Neural progenitor cell (in vitro differentiated cells): Measurements from ENCODE around the gene GNAZ. TPM values are rescaled to one million over a fixed set of nuclear protein-coding genes. Genes with fewer than 3 reads are reported as not detected.

Experiments used
- DNase-seq: peaks from one replicate; pipeline ENCODE4 v3.0.0-alpha.2; 2016; ENCODE audit warnings: low spot score
- H2AFZ ChIP-seq: fragments of 200-600 bp; sonication (generic); replicated peaks from 2 replicates; pipeline ENCODE4 v1.6.1; 2016; ENCODE audit warnings: antibody characterized with exemption
- H3F3A ChIP-seq: fragments of 200-600 bp; sonication (generic); 2 replicates; pipeline ENCODE4 v1.6.1; 2016; ENCODE audit warnings: antibody characterized with exemption, low read depth
- H3K27ac ChIP-seq: fragments of 200-600 bp; sonication (generic); 2 replicates; pipeline ENCODE4 v1.5.1; 2016; ENCODE audit warnings: mild to moderate bottlenecking
- H3K27me3 ChIP-seq: fragments of 200-600 bp; sonication (generic); 2 replicates; pipeline ENCODE4 v1.6.1; 2016; ENCODE audit warnings: mild to moderate bottlenecking, moderate library complexity
- H3K36me3 ChIP-seq: fragments of 200-600 bp; sonication (generic); 2 replicates; pipeline ENCODE4 v1.5.1; 2016
- H3K4me1 ChIP-seq: fragments of 200-600 bp; sonication (generic); 2 replicates; pipeline ENCODE4 v1.6.1; 2016; ENCODE audit warnings: mixed run types
- H3K4me2 ChIP-seq: fragments of 200-600 bp; sonication (generic); 2 replicates; pipeline ENCODE4 v1.6.1; 2016
- H3K4me3 ChIP-seq: fragments of 200-600 bp; sonication (generic); 2 replicates; pipeline ENCODE4 v1.5.1; 2016
- H3K79me2 ChIP-seq: fragments of 200-600 bp; sonication (generic); 2 replicates; pipeline ENCODE4 v1.6.1; 2016; ENCODE audit warnings: low read depth
- H3K9ac ChIP-seq: fragments of 200-600 bp; sonication (generic); 2 replicates; pipeline ENCODE4 v1.6.1; 2016
- H3K9me3 ChIP-seq: fragments of 200-600 bp; sonication (generic); 2 replicates; pipeline ENCODE4 v1.5.1; 2016; ENCODE audit warnings: low read depth
- H4K20me1 ChIP-seq: fragments of 200-600 bp; sonication (generic); 2 replicates; pipeline ENCODE4 v1.6.1; 2016; ENCODE audit warnings: low read depth
- H3K27ac Mint-ChIP-seq: 3 replicates; pipeline ENCODE4 v1.8.0; 2021; ENCODE audit warnings: mixed read lengths
- H3K27me3 Mint-ChIP-seq: 2 replicates; pipeline ENCODE4 v1.8.0; 2022; ENCODE audit warnings: low read depth, mild to moderate bottlenecking, inconsistent platforms, moderate library complexity, mixed read lengths; ENCODE audit not compliant: insufficient read depth
- H3K36me3 Mint-ChIP-seq: 3 replicates; pipeline ENCODE4 v1.8.0; 2021; ENCODE audit warnings: mixed read lengths
- H3K4me1 Mint-ChIP-seq: 3 replicates; pipeline ENCODE4 v1.8.0; 2021; ENCODE audit warnings: mixed read lengths
- H3K4me3 Mint-ChIP-seq: 3 replicates; pipeline ENCODE4 v1.8.0; 2021; ENCODE audit warnings: mild to moderate bottlenecking, moderate library complexity, mixed read lengths
- H3K9me3 Mint-ChIP-seq: 3 replicates; pipeline ENCODE4 v1.8.0; 2020; ENCODE audit warnings: mixed read lengths
- CTCF ChIP-seq: fragments of 200-600 bp; sonication (generic); IDR thresholded peaks from 2 replicates; pipeline ENCODE4 v1.5.1; 2017; ENCODE audit warnings: antibody characterized with exemption, mild to moderate bottlenecking
- EZH2 ChIP-seq: fragments of 200-600 bp; sonication (generic); IDR thresholded peaks from 2 replicates; pipeline ENCODE4 v1.6.1; 2017; ENCODE audit warnings: antibody characterized with exemption, mild to moderate bottlenecking, moderate library complexity
- EZH2phosphoT487 ChIP-seq: fragments of 200-600 bp; sonication (generic); IDR thresholded peaks from 2 replicates; pipeline ENCODE4 v1.6.1; 2017; ENCODE audit warnings: antibody characterized with exemption
- total RNA-seq: library from RNA; depleted of rRNA; stranded (reverse); fragments of >200 nt; gene quantifications from 2 replicates; pipeline ENCODE4 v1.2.3, GENCODE V29; 2015; ENCODE audit warnings: low replicate concordance

GNAZ gene
- total RNA-seq, 1 donor from 2014 or later = 16.5 TPM

- Histone ChIP-seq H3K27ac (no peak overlapping the region), H3K9me3 (no peaks in the 10 kb centered on the region), H3K79me2 (no peaks in the 10 kb centered on the region), H2AFZ (no peak overlapping the region), H3K4me3 (no peak overlapping the region), H3K4me1 (peaks cover 1% of the 10 kb centered on the region), H3K36me3 (no peaks in the 10 kb centered on the region), H3K4me2 (no peak overlapping the region), H3F3A (no peaks in the 10 kb centered on the region), H3K9ac (no peak overlapping the region), H3K27me3 (no peaks in the 10 kb centered on the region), H4K20me1 (no peaks in the 10 kb centered on the region)
- no peaks in the 10 kb centered on the region for H3K9me3 Mint-ChIP-seq
- H3K27ac Mint-ChIP-seq = no peak overlapping the region
- no peak overlapping the region for H3K4me3 Mint-ChIP-seq
- peaks cover 12% of the 10 kb centered on the region for H3K36me3 Mint-ChIP-seq
- TF ChIP-seq CTCF (no peak), EZH2 (no peak), EZH2phosphoT487 (no peak)
- H3K4me1 Mint-ChIP-seq = peaks cover 12% of the 10 kb centered on the region
- DNase-seq = no peak
- H3K27me3 Mint-ChIP-seq = peaks cover 2% of the 10 kb centered on the region
These were observed 52.9 kb downstream of the GNAZ start for GRCh38 chr22:23122992-23123803.

GRCh38 chr22:23123804-23124254 lies 53.5 kb downstream of the GNAZ start:
- no peaks in the 10 kb centered on the region for H3K27me3 ChIP-seq
- H3K27ac ChIP-seq = no peak overlapping the region
- H3K36me3 ChIP-seq = no peaks in the 10 kb centered on the region
- no peak overlapping the region for H2AFZ ChIP-seq
- TF ChIP-seq CTCF = no peak
- no peak for TF ChIP-seq EZH2phosphoT487
- peaks cover 12% of the 10 kb centered on the region for H3K36me3 Mint-ChIP-seq
- DNase-seq = no peak
- no peak overlapping the region for H3K27ac Mint-ChIP-seq
- no peaks in the 10 kb centered on the region for H3K9me3 Mint-ChIP-seq
- peaks cover 16% of the 10 kb centered on the region for H3K4me1 Mint-ChIP-seq
- no peak overlapping the region for H3K4me2 ChIP-seq
- H3K27me3 Mint-ChIP-seq = peaks cover 2% of the 10 kb centered on the region
- H3K4me3 Mint-ChIP-seq = no peak overlapping the region
- peaks cover 2% of the 10 kb centered on the region for H3K4me1 ChIP-seq
- no peaks in the 10 kb centered on the region for H3F3A ChIP-seq
- H3K9ac ChIP-seq = no peak overlapping the region
- H4K20me1 ChIP-seq = no peaks in the 10 kb centered on the region
- H3K79me2 ChIP-seq = no peaks in the 10 kb centered on the region
- no peaks in the 10 kb centered on the region for H3K9me3 ChIP-seq
- no peak overlapping the region for H3K4me3 ChIP-seq

- no peak overlapping the region for H2AFZ ChIP-seq
- no peak overlapping the region for H3K27ac ChIP-seq
- no peak overlapping the region for H3K4me3 Mint-ChIP-seq
- H3K4me3 ChIP-seq = no peak overlapping the region
- H4K20me1 ChIP-seq = no peaks in the 10 kb centered on the region
- H3F3A ChIP-seq = no peaks in the 10 kb centered on the region
- H3K4me2 ChIP-seq = no peak overlapping the region
- no peaks in the 10 kb centered on the region for H3K36me3 ChIP-seq
- H3K36me3 Mint-ChIP-seq = peaks cover 12% of the 10 kb centered on the region
- no peaks in the 10 kb centered on the region for H3K9me3 ChIP-seq
- H3K9me3 Mint-ChIP-seq = no peaks in the 10 kb centered on the region
- no peak overlapping the region for H3K27ac Mint-ChIP-seq
- H3K27me3 Mint-ChIP-seq = peaks cover 2% of the 10 kb centered on the region
- H3K27me3 ChIP-seq = no peaks in the 10 kb centered on the region
- no peak for DNase-seq
- H3K79me2 ChIP-seq = no peaks in the 10 kb centered on the region
- peaks cover 2% of the 10 kb centered on the region for H3K4me1 ChIP-seq
- peaks cover 16% of the 10 kb centered on the region for H3K4me1 Mint-ChIP-seq
- TF ChIP-seq CTCF = no peak
- TF ChIP-seq EZH2 = no peak
- no peak for TF ChIP-seq EZH2phosphoT487
- no peak overlapping the region for H3K9ac ChIP-seq
These were observed 54.5 kb downstream of the GNAZ start for GRCh38 chr22:23124611-23125511.
